Left ventricle myocardium inferior (tissue), 1 donor: Measurements from ENCODE around the gene BRAF. TPM values are rescaled to one million over a fixed set of nuclear protein-coding genes. Genes with fewer than 3 reads are reported as not detected.
"Not testable (repeated sequence)": the region's sequence is repeated elsewhere in the genome, so short reads cannot be mapped to it uniquely, and the experiment has no call there.

ENCODE experiments used
- DNase-seq: peaks from one replicate; pipeline ENCODE4 v3.0.0-alpha.2; 2020
- H3K27ac ChIP-seq: fragments of 200-600 bp; replicated peaks from 2 replicates; pipeline ENCODE4 v1.8.0; 2021
- H3K27me3 ChIP-seq: fragments of 200-600 bp; 2 replicates; pipeline ENCODE4 v1.8.0; 2021; ENCODE audit warnings: low read depth
- H3K36me3 ChIP-seq: fragments of 200-600 bp; 2 replicates; pipeline ENCODE4 v1.8.0; 2021
- H3K4me1 ChIP-seq: fragments of 200-600 bp; 2 replicates; pipeline ENCODE4 v1.8.0; 2021
- H3K4me3 ChIP-seq: fragments of 200-600 bp; 2 replicates; pipeline ENCODE4 v1.8.0; 2021; ENCODE audit warnings: mild to moderate bottlenecking, moderate library complexity
- H3K9me3 ChIP-seq: fragments of 200-600 bp; replicated peaks from 2 replicates; pipeline ENCODE4 v1.8.0; 2021
- CTCF ChIP-seq: fragments of 200-600 bp; IDR thresholded peaks from 2 replicates; pipeline ENCODE4 v1.8.0; 2021; ENCODE audit warnings: antibody characterized with exemption, mild to moderate bottlenecking, borderline replicate concordance
- intact Hi-C: fragments of 100-400 bp; cut with micrococcal nuclease; formaldehyde crosslinking; loops from one replicate; pipeline ENCODE4 v1.11.0; 2022
- total RNA-seq: library from RNA; stranded (reverse); fragmentation: NEBNext Ultra II Directional; extraction: Animal tissue kit (Norgen Biotek cat#: 25700); gene quantifications from one replicate; pipeline ENCODE4 v1.2.1, GENCODE V29; 2021
- donor health status: DM: no; HTN: yes; CAD: no; lungs with severe emphysema.

Gene BRAF
- total RNA-seq, 1 donor from 2014 or later, result 18.8 TPM

GRCh38 chr7:140778568-140778967 is 146.2 kb downstream of the BRAF start:
- H3K27me3 ChIP-seq, result no peaks in the 10 kb centered on the region
- no peak for DNase-seq
- H3K36me3 ChIP-seq, result peaks cover 80% of the 10 kb centered on the region

GRCh38 chr7:140774371-140774770 is 150.4 kb downstream of the BRAF start:
- Histone ChIP-seq H3K4me3 (no peak overlapping the region), H3K9me3 (no peaks in the 10 kb centered on the region), H3K27ac (no peak overlapping the region), H3K4me1 (peaks cover 6% of the 10 kb centered on the region), H3K36me3 (peaks cover 81% of the 10 kb centered on the region), H3K27me3 (no peaks in the 10 kb centered on the region)
- no peak for TF ChIP-seq CTCF
- DNase-seq, result no peak
- intact Hi-C loops, result no loop called here

More at GRCh38 chr7:140778568-140778967, 146.2 kb downstream of the BRAF start:
- intact Hi-C loops, result no loop called here
- no peaks in the 10 kb centered on the region for H3K9me3 ChIP-seq
- no peak overlapping the region for H3K4me3 ChIP-seq
- TF ChIP-seq CTCF, result no peak
- H3K27ac ChIP-seq, result no peak overlapping the region
- peaks cover under 1% of the 10 kb centered on the region for H3K4me1 ChIP-seq

- no peak overlapping the region for H3K4me3 ChIP-seq
- no peaks in the 10 kb centered on the region for H3K9me3 ChIP-seq
- no peak for DNase-seq
- H3K4me1 ChIP-seq, result peaks cover 6% of the 10 kb centered on the region
- H3K36me3 ChIP-seq, result peaks cover 84% of the 10 kb centered on the region
- intact Hi-C loops, result no loop called here
- no peak overlapping the region for H3K27ac ChIP-seq
- H3K27me3 ChIP-seq, result no peaks in the 10 kb centered on the region
- no peak for TF ChIP-seq CTCF
Observed at GRCh38 chr7:140773104-140773503, 151.6 kb downstream of the BRAF start.

GRCh38 chr7:140771826-140772225 is 152.9 kb downstream of the BRAF start:
- H3K27me3 ChIP-seq, result no peaks in the 10 kb centered on the region
- no peak overlapping the region for H3K4me3 ChIP-seq
- peaks cover 81% of the 10 kb centered on the region for H3K36me3 ChIP-seq
- no peaks in the 10 kb centered on the region for H3K9me3 ChIP-seq
- no peak for TF ChIP-seq CTCF
- no peak overlapping the region for H3K27ac ChIP-seq
- peaks cover 6% of the 10 kb centered on the region for H3K4me1 ChIP-seq
- intact Hi-C loops, result no loop called here
- DNase-seq, result no peak

GRCh38 chr7:140769852-140770251 is 154.9 kb downstream of the BRAF start:
- intact Hi-C loops, result no loop called here
- Histone ChIP-seq H3K36me3 (peaks cover 69% of the 10 kb centered on the region), H3K4me1 (peaks cover 6% of the 10 kb centered on the region), H3K9me3 (no peaks in the 10 kb centered on the region), H3K27ac (no peak overlapping the region), H3K27me3 (no peaks in the 10 kb centered on the region), H3K4me3 (no peak overlapping the region)
- no peak for DNase-seq
- no peak for TF ChIP-seq CTCF

GRCh38 chr7:140767418-140767817 is 157.3 kb downstream of the BRAF start:
- Histone ChIP-seq H3K4me3 (no peak overlapping the region), H3K4me1 (no peaks in the 10 kb centered on the region), H3K27ac (no peak overlapping the region), H3K9me3 (no peaks in the 10 kb centered on the region), H3K27me3 (no peaks in the 10 kb centered on the region), H3K36me3 (peaks cover 56% of the 10 kb centered on the region)
- no peak for TF ChIP-seq CTCF
- intact Hi-C loops, result no loop called here
- no peak for DNase-seq

GRCh38 chr7:140765441-140765840 is 159.3 kb downstream of the BRAF start:
- not testable (repeated sequence) for H3K27me3 ChIP-seq

GRCh38 chr7:140763166-140763565 is 161.6 kb downstream of the BRAF start:
- DNase-seq, H3K27me3 ChIP-seq, H3K4me3 ChIP-seq, H3K9me3 ChIP-seq, H3K4me1 ChIP-seq, H3K27ac ChIP-seq, intact Hi-C loops: not testable (repeated sequence)
- peaks cover 19% of the 10 kb centered on the region for H3K36me3 ChIP-seq

More at GRCh38 chr7:140765441-140765840, 159.3 kb downstream of the BRAF start:
- H3K9me3 ChIP-seq, intact Hi-C loops, H3K27ac ChIP-seq, H3K4me1 ChIP-seq, H3K4me3 ChIP-seq, DNase-seq: not testable (repeated sequence)
- H3K36me3 ChIP-seq, result peaks cover 38% of the 10 kb centered on the region
